Measurements from ENCODE around the gene CDH1. TPM values are rescaled to one million over a fixed set of nuclear protein-coding genes. Genes with fewer than 3 reads are reported as not detected.

The CDH1 gene
- polyA plus RNA-seq, 1 experiment, result 0.06 TPM

DNA sequence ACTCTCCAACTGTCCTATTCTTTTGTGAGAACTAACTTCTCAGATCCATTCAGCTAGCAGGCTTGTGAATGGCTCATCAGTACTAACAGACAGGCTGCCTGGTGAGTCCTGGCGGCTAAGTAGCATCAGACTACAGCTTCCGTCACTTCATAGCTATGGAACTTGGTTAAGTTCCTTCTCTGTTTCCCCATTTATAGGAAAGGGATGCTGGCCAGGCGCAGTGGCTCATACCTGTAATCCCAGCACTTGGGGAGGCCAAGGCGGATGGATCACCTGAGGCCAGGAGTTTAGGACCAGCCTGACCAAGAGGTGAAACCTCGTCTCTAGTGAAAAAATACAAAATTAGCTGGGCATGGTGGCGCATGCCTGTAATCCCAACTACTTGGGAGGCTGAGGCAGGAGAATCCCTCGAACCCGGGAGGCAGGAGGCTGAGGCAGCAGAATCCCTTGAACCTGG is 56.3 kb downstream of the CDH1 start:
- H3K9me3 ChIP-seq (ENCODE audit: control insufficient read depth, insufficient read depth, low read length), result no peaks in the 10 kb centered on the region
- H3K27me3 ChIP-seq (ENCODE audit: control insufficient read depth, insufficient read depth, low read length), result peaks cover 4% of the 10 kb centered on the region
- H3K4me3 ChIP-seq (ENCODE audit: low read depth, low read length), result no peak overlapping the region
- no peak overlapping the region for H3K27ac ChIP-seq (ENCODE audit: low read depth, low read length)
- TF ChIP-seq, protein P1, sequence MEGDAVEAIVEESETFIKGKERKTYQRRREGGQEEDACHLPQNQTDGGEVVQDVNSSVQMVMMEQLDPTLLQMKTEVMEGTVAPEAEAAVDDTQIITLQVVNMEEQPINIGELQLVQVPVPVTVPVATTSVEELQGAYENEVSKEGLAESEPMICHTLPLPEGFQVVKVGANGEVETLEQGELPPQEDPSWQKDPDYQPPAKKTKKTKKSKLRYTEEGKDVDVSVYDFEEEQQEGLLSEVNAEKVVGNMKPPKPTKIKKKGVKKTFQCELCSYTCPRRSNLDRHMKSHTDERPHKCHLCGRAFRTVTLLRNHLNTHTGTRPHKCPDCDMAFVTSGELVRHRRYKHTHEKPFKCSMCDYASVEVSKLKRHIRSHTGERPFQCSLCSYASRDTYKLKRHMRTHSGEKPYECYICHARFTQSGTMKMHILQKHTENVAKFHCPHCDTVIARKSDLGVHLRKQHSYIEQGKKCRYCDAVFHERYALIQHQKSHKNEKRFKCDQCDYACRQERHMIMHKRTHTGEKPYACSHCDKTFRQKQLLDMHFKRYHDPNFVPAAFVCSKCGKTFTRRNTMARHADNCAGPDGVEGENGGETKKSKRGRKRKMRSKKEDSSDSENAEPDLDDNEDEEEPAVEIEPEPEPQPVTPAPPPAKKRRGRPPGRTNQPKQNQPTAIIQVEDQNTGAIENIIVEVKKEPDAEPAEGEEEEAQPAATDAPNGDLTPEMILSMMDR (IDR thresholded peaks at IDR 0.05; ENCODE audit: low read depth, low read length), result no peak
- DNase-seq (ENCODE audit: low read depth, low spot score), result no peak
- ChIA-PET POLR2A (no interaction called here), CTCF (interaction anchor here (0.6 to 1.2 kb wide), 3 partner anchors 9 to 264 kb away, joined by 3 to 5 read pairs (median 3); no protein-coding TSS in a partner anchor)

DNA sequence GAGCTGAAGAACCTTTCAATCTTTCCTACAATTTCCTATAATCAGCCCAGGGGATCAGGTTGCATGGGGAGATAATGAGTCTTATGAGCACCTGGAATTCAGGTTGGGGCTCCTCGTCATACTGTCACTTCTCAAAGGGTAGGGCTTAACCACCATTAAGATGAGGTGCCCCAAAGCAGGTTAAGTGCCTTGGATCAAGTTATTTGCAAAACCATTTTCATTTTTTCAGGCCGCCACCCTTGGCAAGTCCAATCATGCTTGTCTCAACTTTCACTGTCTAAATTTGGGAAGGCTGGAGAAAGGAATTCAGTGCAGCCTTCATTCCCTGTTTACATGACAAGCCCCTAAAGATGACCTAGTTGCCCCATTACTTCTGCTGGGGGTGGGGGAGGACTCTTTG is 61.3 kb downstream of the CDH1 start:
- POLR2A ChIA-PET, result no interaction called here
- H3K4me3 ChIP-seq (ENCODE audit: low read depth, low read length), result no peak overlapping the region
- H3K9me3 ChIP-seq (ENCODE audit: control insufficient read depth, insufficient read depth, low read length), result no peaks in the 10 kb centered on the region
- H3K27me3 ChIP-seq (ENCODE audit: control insufficient read depth, insufficient read depth, low read length), result peaks cover 6% of the 10 kb centered on the region
- CTCF ChIA-PET, result interaction anchor here (2.4 kb wide), 1 partner anchor 270 kb away, joined by 12 read pairs; no protein-coding TSS in a partner anchor
- H3K27ac ChIP-seq (ENCODE audit: low read depth, low read length), result no peak overlapping the region
- no peak for DNase-seq (ENCODE audit: low read depth, low spot score)
- TF ChIP-seq, protein P1 (IDR thresholded peaks at IDR 0.05; ENCODE audit: low read depth, low read length), result no peak

DNA sequence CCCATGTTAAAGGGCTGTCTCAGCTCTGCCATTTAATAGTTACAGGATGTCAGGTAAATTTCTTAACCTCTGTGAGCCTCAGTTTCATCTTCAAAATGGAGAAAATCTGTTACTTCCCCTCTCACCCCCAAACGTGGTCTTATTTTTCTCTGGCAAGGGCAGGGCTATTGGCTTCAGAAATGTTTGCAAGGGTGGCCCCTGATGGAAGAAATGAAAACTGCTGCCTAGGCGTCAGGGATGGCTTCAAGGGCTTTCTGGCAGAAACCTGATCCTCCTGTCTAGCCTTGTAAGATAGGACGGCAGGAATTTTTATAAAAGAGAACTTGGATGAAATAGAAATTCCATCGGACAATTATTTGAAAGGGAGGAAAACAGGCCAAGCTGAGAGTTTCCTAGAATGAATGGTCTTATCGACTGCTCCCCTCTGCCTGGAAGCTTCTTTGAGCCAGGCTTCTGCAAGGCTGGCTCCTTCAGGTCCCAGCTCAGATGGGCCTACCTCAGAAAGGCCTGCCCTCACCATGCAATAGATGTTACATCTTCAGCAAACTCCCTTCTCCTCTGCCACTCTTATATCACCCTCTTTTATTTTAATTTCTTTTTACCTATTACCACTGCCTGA is 63.3 kb downstream of the CDH1 start:
- DNase-seq (ENCODE audit: low read depth, low spot score), result peak; percentile 66
- TF ChIP-seq, protein P1 (IDR thresholded peaks at IDR 0.05; ENCODE audit: low read depth, low read length), result peak; percentile 89

DNA sequence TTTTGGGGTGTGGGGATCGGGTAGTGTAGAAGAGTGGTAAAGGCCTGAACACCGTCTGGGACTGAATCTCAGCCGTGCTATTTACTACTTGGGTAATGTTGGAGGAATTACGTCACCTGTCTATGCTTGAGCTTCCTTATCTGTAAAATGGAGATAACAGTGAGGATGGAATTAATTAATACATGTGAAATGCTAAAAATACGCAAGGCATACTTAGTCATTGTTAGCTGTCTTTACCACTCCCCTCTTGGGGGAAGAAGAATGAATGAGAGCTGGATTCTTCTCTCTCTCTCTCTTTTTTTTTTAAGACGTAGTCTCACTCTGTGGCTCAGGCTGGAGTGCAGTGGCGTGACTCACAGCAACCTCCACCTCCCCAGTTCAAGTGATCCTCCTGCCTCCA is 65.1 kb downstream of the CDH1 start:
- H3K9me3 ChIP-seq (ENCODE audit: control insufficient read depth, insufficient read depth, low read length), result no peaks in the 10 kb centered on the region
- DNase-seq (ENCODE audit: low read depth, low spot score), result no peak
- no peak overlapping the region for H3K4me3 ChIP-seq (ENCODE audit: low read depth, low read length)
- no peak overlapping the region for H3K27ac ChIP-seq (ENCODE audit: low read depth, low read length)
- TF ChIP-seq, protein P1 (IDR thresholded peaks at IDR 0.05; ENCODE audit: low read depth, low read length), result no peak
- CTCF ChIA-PET, result interaction anchor here (0.8 to 3.1 kb wide), 4 partner anchors 13 to 322 kb away, joined by 3 to 14 read pairs (median 3); no protein-coding TSS in a partner anchor
- peaks cover 6% of the 10 kb centered on the region for H3K27me3 ChIP-seq (ENCODE audit: control insufficient read depth, insufficient read depth, low read length)
- POLR2A ChIA-PET, result no interaction called here

More for the DNA sequence above, 63.3 kb downstream of the CDH1 start:
- CTCF ChIA-PET, result interaction anchor here (0.6 to 3.1 kb wide), 15 partner anchors 9 to 404 kb away, joined by 3 to 14 read pairs (median 3); no protein-coding TSS in a partner anchor
- Histone ChIP-seq H3K9me3 (ENCODE audit: control insufficient read depth, insufficient read depth, low read length) (no peaks in the 10 kb centered on the region), H3K27ac (ENCODE audit: low read depth, low read length) (no peak overlapping the region), H3K27me3 (ENCODE audit: control insufficient read depth, insufficient read depth, low read length) (peaks cover 6% of the 10 kb centered on the region), H3K4me3 (ENCODE audit: low read depth, low read length) (no peak overlapping the region)
- POLR2A ChIA-PET, result no interaction called here

DNA sequence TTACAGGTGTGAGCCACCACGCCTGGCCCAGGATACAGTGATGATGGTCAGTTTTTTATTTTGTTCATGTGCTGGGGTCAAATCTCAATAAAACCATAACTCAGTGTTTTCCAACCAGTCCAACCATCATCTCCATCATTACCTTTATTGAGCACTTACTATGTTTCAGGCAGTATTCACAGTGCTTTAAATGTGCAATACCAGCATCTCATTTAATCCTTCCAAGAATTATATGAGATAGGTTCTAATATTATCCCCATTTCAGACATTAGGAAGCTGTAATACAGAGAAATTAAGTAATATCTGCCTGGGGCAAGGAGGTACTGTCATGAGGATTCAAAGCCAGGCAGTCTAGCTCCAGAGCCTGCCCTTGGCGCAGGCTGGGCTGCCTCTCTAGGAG is 69.3 kb downstream of the CDH1 start:
- CTCF ChIA-PET, result interaction anchor here (1.2 kb wide), 1 partner anchor 29 kb away, joined by 3 read pairs; no protein-coding TSS in a partner anchor

More for the DNA sequence above, 69.3 kb downstream of the CDH1 start:
- DNase-seq (ENCODE audit: low read depth, low spot score), result no peak
- H3K4me3 ChIP-seq (ENCODE audit: low read depth, low read length), result no peak overlapping the region
- peaks cover 3% of the 10 kb centered on the region for H3K27me3 ChIP-seq (ENCODE audit: control insufficient read depth, insufficient read depth, low read length)
- no peaks in the 10 kb centered on the region for H3K9me3 ChIP-seq (ENCODE audit: control insufficient read depth, insufficient read depth, low read length)
- H3K27ac ChIP-seq (ENCODE audit: low read depth, low read length), result no peak overlapping the region
- POLR2A ChIA-PET, result no interaction called here
- TF ChIP-seq, protein P1 (IDR thresholded peaks at IDR 0.05; ENCODE audit: low read depth, low read length), result no peak
